GM10266 (cell line): ENCODE data around the gene SLX9.

Experiments used
- DNase-seq: peaks from one replicate; pipeline ENCODE4 v3.0.0; 2012; ENCODE audit errors: extremely low spot score
- TF ChIP-seq, protein P1 (sequence below): IDR thresholded peaks from 2 replicates; pipeline ENCODE4 v1.5.1; 2012; ENCODE audit warnings: mild to moderate bottlenecking, low read depth; ENCODE audit not compliant: control insufficient read depth, insufficient read depth; ENCODE audit errors: missing control alignments

SLX9 gene

DNA sequence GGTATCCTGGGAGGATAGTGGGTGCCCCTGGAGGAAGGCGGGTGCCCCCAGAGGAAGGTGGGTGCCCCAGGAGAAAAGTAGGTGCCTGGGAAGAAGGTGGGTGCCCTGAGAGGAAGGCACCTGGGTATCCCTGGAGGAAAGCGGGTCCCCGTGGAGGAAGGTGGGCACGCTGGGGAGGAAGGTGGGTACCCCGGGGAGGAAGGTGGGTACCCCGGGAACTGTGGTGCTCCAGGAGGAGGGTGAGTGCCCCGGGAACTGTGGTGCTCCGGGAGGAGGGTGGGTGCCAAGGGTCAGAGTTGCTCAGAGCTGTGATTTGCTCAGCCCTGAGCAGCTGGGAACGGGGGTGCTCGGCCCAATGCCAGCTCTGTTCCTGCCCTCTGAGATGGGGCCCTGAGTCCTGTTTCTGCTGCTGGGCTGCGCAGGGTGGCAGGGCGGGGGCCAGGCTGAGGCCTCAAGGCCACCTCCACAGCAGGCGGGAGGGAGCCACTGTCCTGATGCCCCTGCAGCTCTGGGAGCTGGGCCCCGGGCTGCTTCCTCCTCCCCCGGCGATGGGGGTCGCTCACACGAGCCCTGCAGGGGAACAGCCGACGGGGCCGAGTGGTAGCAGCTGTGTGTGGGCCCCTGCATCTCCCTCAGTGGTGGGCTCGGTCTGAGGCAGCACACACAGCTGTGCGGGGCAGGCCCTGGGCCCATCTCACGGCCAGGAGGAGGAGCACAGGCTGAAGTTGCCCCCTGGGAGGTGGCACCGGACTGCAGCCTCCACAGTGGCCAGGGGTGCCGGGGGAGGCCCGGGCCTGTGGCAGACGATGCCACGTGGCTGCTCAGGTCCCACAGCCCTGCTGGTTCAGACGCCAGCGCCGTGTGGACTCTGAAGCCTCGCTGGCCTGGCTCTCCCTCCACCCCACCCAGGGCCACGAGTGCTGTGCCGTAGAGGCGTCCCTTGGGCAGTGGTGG lies 57.4 kb downstream of the SLX9 start:
- TF ChIP-seq, protein P1, sequence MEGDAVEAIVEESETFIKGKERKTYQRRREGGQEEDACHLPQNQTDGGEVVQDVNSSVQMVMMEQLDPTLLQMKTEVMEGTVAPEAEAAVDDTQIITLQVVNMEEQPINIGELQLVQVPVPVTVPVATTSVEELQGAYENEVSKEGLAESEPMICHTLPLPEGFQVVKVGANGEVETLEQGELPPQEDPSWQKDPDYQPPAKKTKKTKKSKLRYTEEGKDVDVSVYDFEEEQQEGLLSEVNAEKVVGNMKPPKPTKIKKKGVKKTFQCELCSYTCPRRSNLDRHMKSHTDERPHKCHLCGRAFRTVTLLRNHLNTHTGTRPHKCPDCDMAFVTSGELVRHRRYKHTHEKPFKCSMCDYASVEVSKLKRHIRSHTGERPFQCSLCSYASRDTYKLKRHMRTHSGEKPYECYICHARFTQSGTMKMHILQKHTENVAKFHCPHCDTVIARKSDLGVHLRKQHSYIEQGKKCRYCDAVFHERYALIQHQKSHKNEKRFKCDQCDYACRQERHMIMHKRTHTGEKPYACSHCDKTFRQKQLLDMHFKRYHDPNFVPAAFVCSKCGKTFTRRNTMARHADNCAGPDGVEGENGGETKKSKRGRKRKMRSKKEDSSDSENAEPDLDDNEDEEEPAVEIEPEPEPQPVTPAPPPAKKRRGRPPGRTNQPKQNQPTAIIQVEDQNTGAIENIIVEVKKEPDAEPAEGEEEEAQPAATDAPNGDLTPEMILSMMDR, result no peak
- DNase-seq, result no peak

GRCh38 chr21:44998086-44998620 lies 58.3 kb downstream of the SLX9 start:
- no peak for DNase-seq
- TF ChIP-seq, protein P1, result no peak

- TF ChIP-seq, protein P1, result no peak
- DNase-seq, result no peak
These were observed 59.0 kb downstream of the SLX9 start for GRCh38 chr21:44998621-44999427.

GRCh38 chr21:44999428-44999971 lies 59.7 kb downstream of the SLX9 start:
- DNase-seq, result no peak
- TF ChIP-seq, protein P1, result no peak

GRCh38 chr21:44999972-45000636 lies 60.3 kb downstream of the SLX9 start:
- TF ChIP-seq, protein P1, result no peak
- DNase-seq, result no peak

- DNase-seq, result no peak
- TF ChIP-seq, protein P1, result no peak
These were observed 60.9 kb downstream of the SLX9 start for GRCh38 chr21:45000637-45001133.
